HG03354 (cell line): ENCODE data around the gene SMIM7.

ENCODE experiments used
- ATAC-seq: cut with Tn5 transposase; IDR thresholded peaks from one replicate; pipeline ENCODE4 v1.9.1; 2021; ENCODE audit warnings: mild to moderate bottlenecking; ENCODE audit not compliant: unreplicated experiment, poor library complexity, severe bottlenecking

Gene SMIM7

DNA sequence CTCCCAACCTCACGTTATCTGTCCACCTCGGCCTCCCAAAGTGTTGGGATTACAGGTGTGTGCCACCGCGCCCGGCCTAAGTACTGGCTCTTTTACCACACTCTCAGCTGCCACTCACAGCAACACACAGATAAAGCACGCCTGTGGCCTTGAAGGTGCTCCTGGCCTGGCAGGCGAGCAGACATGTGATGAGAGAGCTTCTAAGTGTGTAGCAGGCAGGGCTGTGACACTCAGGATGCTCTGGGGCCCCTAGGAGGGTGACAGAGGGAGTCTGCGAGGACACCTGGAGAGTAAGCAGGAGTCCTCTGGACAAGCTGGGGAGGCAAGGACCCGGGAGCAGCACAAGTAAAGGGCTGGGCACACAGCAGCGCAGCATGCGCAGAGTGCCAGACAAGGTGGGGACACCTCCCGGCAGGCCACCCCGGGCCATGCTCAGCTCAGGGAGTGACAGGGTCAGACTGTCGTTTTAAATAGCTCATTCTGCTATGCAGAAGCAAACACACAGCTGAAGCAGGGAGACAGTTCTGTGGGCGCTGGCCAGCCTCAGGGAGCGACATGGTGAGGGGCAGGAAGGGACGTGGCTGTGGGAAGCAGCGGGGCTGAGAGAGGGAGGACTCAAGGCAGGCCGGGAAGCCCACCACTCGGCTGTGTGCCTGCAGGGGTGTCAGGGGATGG lies 58.4 kb downstream of the SMIM7 start:
- ATAC-seq: no peak

- no peak for ATAC-seq
Observed at GRCh38 chr19:16600824-16601223, 59.1 kb downstream of the SMIM7 start.

- no peak for ATAC-seq
Observed at GRCh38 chr19:16599655-16600346, 60.1 kb downstream of the SMIM7 start.

GRCh38 chr19:16598848-16599247 lies 61.1 kb downstream of the SMIM7 start:
- ATAC-seq: no peak

DNA sequence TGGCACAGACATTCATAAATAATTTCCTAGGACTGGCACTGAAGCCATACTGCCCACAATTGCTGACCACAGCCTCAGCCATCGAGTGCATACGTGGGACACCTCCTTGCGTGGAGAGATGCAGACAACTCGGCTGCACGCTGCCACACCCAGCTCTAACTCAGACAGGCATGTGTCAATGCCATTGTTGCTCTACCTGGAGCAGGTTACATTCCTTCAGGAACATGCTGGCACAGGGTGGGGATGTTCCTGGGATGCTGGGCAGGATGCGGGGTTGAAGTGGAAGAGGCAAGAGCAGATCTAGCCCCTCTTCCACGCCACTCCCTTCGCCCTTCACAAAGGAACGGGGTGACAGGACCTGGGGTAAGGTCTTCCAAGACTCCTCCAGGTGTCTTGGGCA lies 63.5 kb downstream of the SMIM7 start:
- ATAC-seq: no peak
